HCT116 (cell line): Measurements from ENCODE around the gene FAM50A.

Experiments
- CTCF ChIP-seq, 3 experiments: fragments of 200-600 bp in 1 of 3; sonication (generic) in 1 of 3; IDR thresholded peaks in 2 of 3; conservative IDR thresholded peaks in 1 of 3; 2 replicates each; pipeline ENCODE4 v1.5.1; 2012 to 2017; ENCODE audit warnings: low read depth in 2 of 3, low read length in 2 of 3, antibody characterized with exemption in 1 of 3, borderline replicate concordance in 1 of 3, control low read depth in 1 of 3, mild to moderate bottlenecking in 1 of 3, mixed read lengths in 1 of 3, mixed run types in 1 of 3, moderate library complexity in 1 of 3; ENCODE audit not compliant: insufficient read depth in 1 of 3
- EGR1 ChIP-seq: IDR thresholded peaks from 2 replicates; pipeline ENCODE4 v1.6.1; 2012; ENCODE audit warnings: low read depth
- EZH2 ChIP-seq: fragments of 200-600 bp; sonication (generic); IDR thresholded peaks from 2 replicates; pipeline ENCODE4 v1.6.1; 2017; ENCODE audit warnings: antibody characterized with exemption, mixed run types
- EZH2phosphoT487 ChIP-seq: fragments of 200-600 bp; IDR thresholded peaks from 2 replicates; pipeline ENCODE4 v1.6.1; 2018; ENCODE audit warnings: antibody characterized with exemption, borderline replicate concordance
- FOSL1 ChIP-seq: IDR thresholded peaks from 2 replicates; pipeline ENCODE4 v1.6.1; 2012; ENCODE audit warnings: low read depth
- POLR2A ChIP-seq: IDR thresholded peaks from 2 replicates; pipeline ENCODE4 v1.7.0; 2011; ENCODE audit warnings: borderline replicate concordance; ENCODE audit not compliant: insufficient read depth, insufficient read length; ENCODE audit errors: extremely low read depth
- POLR2AphosphoS5 ChIP-seq: IDR thresholded peaks from 2 replicates; pipeline ENCODE4 v1.6.1; 2011; ENCODE audit warnings: mild to moderate bottlenecking, low read depth, low read length, moderate library complexity
- REST ChIP-seq: IDR thresholded peaks from 2 replicates; pipeline ENCODE4 v1.6.1; 2012; ENCODE audit warnings: low read depth
- YY1 ChIP-seq: IDR thresholded peaks from 2 replicates; pipeline ENCODE4 v1.6.1; 2011; ENCODE audit warnings: low read length, low read depth, moderate library complexity, mild to moderate bottlenecking; ENCODE audit not compliant: insufficient replicate concordance; ENCODE audit errors: extremely low read depth
- ZBTB33 ChIP-seq: IDR thresholded peaks from 2 replicates; pipeline ENCODE4 v1.6.1; 2011; ENCODE audit warnings: mild to moderate bottlenecking, low read length, moderate library complexity; ENCODE audit not compliant: insufficient replicate concordance; ENCODE audit errors: extremely low read depth
- ZFX ChIP-seq: fragments of 450-650 bp; IDR thresholded peaks from 2 replicates; pipeline ENCODE4 v1.6.1; 2017

GRCh38 chrX:154484255-154485149 is 40.6 kb downstream of the FAM50A start:
- TF ChIP-seq EZH2phosphoT487 (no peak), CTCF (IDR thresholded peaks at IDR 0.05 in 2 of 3, conservative IDR thresholded peaks at IDR 0.05 in 1 of 3; ENCODE audit: borderline replicate concordance in 1 of 3, insufficient read depth in 1 of 3, low read depth in 2 of 3, low read length in 2 of 3) (no peak), EZH2 (no peak), POLR2AphosphoS5 (no peak), FOSL1 (no peak), EGR1 (no peak), ZFX (no peak), POLR2A (no peak), YY1 (no peak), ZBTB33 (no peak), REST (no peak)
